Esophagus muscularis mucosa (tissue), 4 donors: ENCODE results near the gene DGKB.

Source experiments
- CTCF ChIP-seq, 3 experiments: fragments of 200-600 bp in 2 of 3; fragments of 450-650 bp in 1 of 3; sonication (generic) in 2 of 3; IDR thresholded peaks; one replicate each; pipeline ENCODE4 v1.5.1; 2017 to 2019; ENCODE audit warnings: antibody characterized with exemption in 3 of 3, mild to moderate bottlenecking in 2 of 3, moderate library complexity in 1 of 3
- EP300 ChIP-seq: sonication (generic); formaldehyde crosslinking; IDR thresholded peaks from one replicate; pipeline ENCODE4 v1.6.1; 2017; ENCODE audit warnings: antibody characterized with exemption
- POLR2A ChIP-seq: fragments of 450-650 bp; IDR thresholded peaks from one replicate; pipeline ENCODE4 v1.6.1; 2017; ENCODE audit warnings: antibody characterized with exemption, moderate library complexity, mild to moderate bottlenecking, low read depth
- POLR2AphosphoS5 ChIP-seq, 2 donors: sonication (generic); formaldehyde crosslinking; IDR thresholded peaks; one replicate each; pipeline ENCODE4 v1.6.1; 2017; ENCODE audit warnings: antibody characterized with exemption in 2 of 2

GRCh38 chr7:14305233-14305866 lies 597.2 kb downstream of the DGKB start:
- TF ChIP-seq POLR2A: no peak
- TF ChIP-seq CTCF (IDR thresholded peaks at IDR 0.05): no peak
- TF ChIP-seq EP300: no peak
- TF ChIP-seq POLR2AphosphoS5 (IDR thresholded peaks at IDR 0.05): no peak
